ENCODE data around the gene ESPNL. TPM values are rescaled to one million over a fixed set of nuclear protein-coding genes. Genes with fewer than 3 reads are reported as not detected.

The ESPNL gene
- total RNA-seq, 4 donors from 2014 or later = 0.27 to 2.5 TPM; not detected in 2

DNA sequence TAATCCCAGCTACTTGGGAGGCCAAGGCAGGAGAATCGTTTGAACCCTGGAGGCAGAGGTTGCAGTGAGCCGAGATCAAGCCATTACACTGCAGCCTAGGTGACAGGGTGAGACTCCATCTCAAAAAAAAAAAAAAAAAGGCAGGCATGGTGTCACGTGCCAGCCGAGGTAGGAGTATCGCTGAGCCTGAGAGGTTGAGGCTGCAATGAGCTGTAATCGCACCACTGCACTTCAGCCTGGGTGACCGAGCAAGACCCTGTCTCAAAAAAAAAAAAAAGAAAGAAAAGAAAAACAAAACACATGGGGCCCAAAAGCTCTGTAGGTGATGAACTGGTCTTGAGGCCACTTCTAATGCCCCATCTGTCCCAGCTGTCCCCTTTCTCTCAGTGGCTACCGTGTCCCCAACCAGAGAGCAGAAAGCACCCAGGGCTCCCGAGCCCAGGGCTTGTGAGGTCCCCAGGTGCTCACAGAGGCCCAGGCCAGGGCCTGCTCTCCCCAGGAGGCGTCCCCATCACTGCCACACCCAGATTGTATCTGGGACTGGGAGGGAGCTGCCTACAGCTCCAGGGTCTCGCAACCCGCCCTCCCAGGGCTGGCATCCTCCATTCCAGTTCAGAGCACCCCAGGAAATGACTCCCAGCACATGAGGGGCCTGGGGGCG is 46.9 kb downstream of the ESPNL start:
- H3K36me3 ChIP-seq = no peaks in the 10 kb centered on the region
- H3K4me3 ChIP-seq = no peak overlapping the region
- DNase-seq = no peak
- H3K9me3 ChIP-seq = no peaks in the 10 kb centered on the region
- TF ChIP-seq POLR2A (IDR thresholded peaks at IDR 0.05) (no peak), CTCF (IDR thresholded peaks at IDR 0.05) (no peak)
- H3K27me3 ChIP-seq = no peaks in the 10 kb centered on the region
- H3K27ac ChIP-seq = no peak overlapping the region
- peaks cover 0 to 18% (median 2%) of the 10 kb centered on the region in 4 donors for H3K4me1 ChIP-seq

- H3K9me3 ChIP-seq = no peaks in the 10 kb centered on the region
- H3K27me3 ChIP-seq = no peaks in the 10 kb centered on the region
- TF ChIP-seq CTCF (IDR thresholded peaks at IDR 0.05) (no peak), POLR2A (IDR thresholded peaks at IDR 0.05) (no peak)
- H3K36me3 ChIP-seq = no peaks in the 10 kb centered on the region
- no peak overlapping the region for H3K4me3 ChIP-seq
- no peaks in the 10 kb centered on the region for H3K4me1 ChIP-seq
- no peak for DNase-seq
- H3K27ac ChIP-seq = no peak overlapping the region
These were observed 48.8 kb downstream of the ESPNL start for GRCh38 chr2:238148981-238149380.

- Histone ChIP-seq H3K27ac (no peak overlapping the region), H3K4me1 (no peaks in the 10 kb centered on the region), H3K9me3 (no peaks in the 10 kb centered on the region), H3K4me3 (no peak overlapping the region), H3K27me3 (no peaks in the 10 kb centered on the region), H3K36me3 (no peaks in the 10 kb centered on the region)
- no peak for TF ChIP-seq CTCF (IDR thresholded peaks at IDR 0.05)
- TF ChIP-seq POLR2A (IDR thresholded peaks at IDR 0.05) = no peak
- no peak for DNase-seq
These were observed 49.9 kb downstream of the ESPNL start for GRCh38 chr2:238149841-238150572.

DNA sequence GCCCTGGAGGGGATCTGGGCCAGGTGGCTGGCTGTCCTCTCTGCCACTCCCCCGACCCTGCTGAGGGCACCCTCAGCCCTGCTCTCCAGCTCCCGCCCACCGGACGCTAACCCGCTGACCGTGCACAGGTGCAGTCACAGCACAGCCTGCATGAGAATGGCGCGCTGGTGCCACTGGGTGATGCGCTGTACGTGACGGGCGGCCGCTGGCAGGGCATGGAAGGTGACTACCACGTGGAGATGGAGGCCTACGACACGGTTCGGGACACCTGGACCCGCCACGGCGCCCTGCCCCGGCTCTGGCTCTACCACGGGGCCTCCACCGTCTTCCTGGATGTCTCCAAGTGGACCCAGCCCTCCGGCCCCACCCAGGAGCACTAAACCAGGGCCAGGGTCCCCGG is 50.5 kb downstream of the ESPNL start:
- Histone ChIP-seq H3K36me3 (no peaks in the 10 kb centered on the region), H3K27ac (no peak overlapping the region), H3K27me3 (no peaks in the 10 kb centered on the region), H3K4me1 (no peaks in the 10 kb centered on the region), H3K4me3 (no peak overlapping the region), H3K9me3 (no peaks in the 10 kb centered on the region)
- no peak for DNase-seq
- TF ChIP-seq CTCF (IDR thresholded peaks at IDR 0.05) (no peak), POLR2A (IDR thresholded peaks at IDR 0.05) (no peak)

GRCh38 chr2:238151205-238151604 is 51.1 kb downstream of the ESPNL start:
- Histone ChIP-seq H3K4me1 (no peaks in the 10 kb centered on the region), H3K4me3 (no peak overlapping the region), H3K27ac (no peak overlapping the region), H3K9me3 (no peaks in the 10 kb centered on the region), H3K27me3 (no peaks in the 10 kb centered on the region), H3K36me3 (no peaks in the 10 kb centered on the region)
- TF ChIP-seq CTCF (IDR thresholded peaks at IDR 0.05) (no peak), POLR2A (IDR thresholded peaks at IDR 0.05) (no peak)
- no peak for DNase-seq
